ENCODE results near the gene TMEM109. TPM values are rescaled to one million over a fixed set of nuclear protein-coding genes. Genes with fewer than 3 reads are reported as not detected.

Gene TMEM109
- total RNA-seq, 1 donor, result 44.1 TPM

GRCh38 chr11:60936467-60937143 is 22.6 kb downstream of the TMEM109 start:
- H3K4me3 ChIP-seq (ENCODE audit: low read depth, low read length), result no peak overlapping the region
- TF ChIP-seq, protein P1, sequence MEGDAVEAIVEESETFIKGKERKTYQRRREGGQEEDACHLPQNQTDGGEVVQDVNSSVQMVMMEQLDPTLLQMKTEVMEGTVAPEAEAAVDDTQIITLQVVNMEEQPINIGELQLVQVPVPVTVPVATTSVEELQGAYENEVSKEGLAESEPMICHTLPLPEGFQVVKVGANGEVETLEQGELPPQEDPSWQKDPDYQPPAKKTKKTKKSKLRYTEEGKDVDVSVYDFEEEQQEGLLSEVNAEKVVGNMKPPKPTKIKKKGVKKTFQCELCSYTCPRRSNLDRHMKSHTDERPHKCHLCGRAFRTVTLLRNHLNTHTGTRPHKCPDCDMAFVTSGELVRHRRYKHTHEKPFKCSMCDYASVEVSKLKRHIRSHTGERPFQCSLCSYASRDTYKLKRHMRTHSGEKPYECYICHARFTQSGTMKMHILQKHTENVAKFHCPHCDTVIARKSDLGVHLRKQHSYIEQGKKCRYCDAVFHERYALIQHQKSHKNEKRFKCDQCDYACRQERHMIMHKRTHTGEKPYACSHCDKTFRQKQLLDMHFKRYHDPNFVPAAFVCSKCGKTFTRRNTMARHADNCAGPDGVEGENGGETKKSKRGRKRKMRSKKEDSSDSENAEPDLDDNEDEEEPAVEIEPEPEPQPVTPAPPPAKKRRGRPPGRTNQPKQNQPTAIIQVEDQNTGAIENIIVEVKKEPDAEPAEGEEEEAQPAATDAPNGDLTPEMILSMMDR (IDR thresholded peaks at IDR 0.05; ENCODE audit: insufficient read depth, low read length), result no peak
- no peak for DNase-seq (ENCODE audit: low read depth)

GRCh38 chr11:60937144-60937527 is 23.2 kb downstream of the TMEM109 start:
- no peak overlapping the region for H3K4me3 ChIP-seq (ENCODE audit: low read depth, low read length)
- DNase-seq (ENCODE audit: low read depth), result no peak
- TF ChIP-seq, protein P1 (IDR thresholded peaks at IDR 0.05; ENCODE audit: insufficient read depth, low read length), result no peak

DNA sequence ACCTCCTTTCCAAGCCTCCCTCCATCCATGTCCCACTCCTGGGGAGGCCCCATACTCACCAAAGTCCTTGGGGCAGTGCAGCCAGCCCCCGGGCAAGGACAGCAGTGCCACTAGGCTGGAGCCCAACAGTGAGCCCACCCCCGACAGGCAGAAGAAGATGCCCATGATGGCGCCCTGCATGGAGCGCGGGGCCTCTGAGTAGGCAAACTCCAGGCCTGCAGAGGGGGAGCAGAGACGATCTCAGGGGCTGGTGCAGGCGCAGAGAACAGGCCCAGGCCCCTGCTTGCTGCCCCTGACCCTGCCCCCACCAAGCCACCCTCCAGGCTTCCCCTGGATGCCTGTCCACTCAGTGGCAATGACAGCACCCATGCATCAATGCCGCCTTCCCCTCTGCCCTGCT is 23.9 kb downstream of the TMEM109 start:
- TF ChIP-seq, protein P1 (IDR thresholded peaks at IDR 0.05; ENCODE audit: insufficient read depth, low read length), result no peak
- DNase-seq (ENCODE audit: low read depth), result no peak

GRCh38 chr11:60938500-60938899 is 24.5 kb downstream of the TMEM109 start:
- TF ChIP-seq, protein P1 (IDR thresholded peaks at IDR 0.05; ENCODE audit: insufficient read depth, low read length), result no peak
- DNase-seq (ENCODE audit: low read depth), result no peak
- no peak overlapping the region for H3K4me3 ChIP-seq (ENCODE audit: low read depth, low read length)

More for the DNA sequence above, 23.9 kb downstream of the TMEM109 start:
- H3K4me3 ChIP-seq (ENCODE audit: low read depth, low read length), result no peak overlapping the region

DNA sequence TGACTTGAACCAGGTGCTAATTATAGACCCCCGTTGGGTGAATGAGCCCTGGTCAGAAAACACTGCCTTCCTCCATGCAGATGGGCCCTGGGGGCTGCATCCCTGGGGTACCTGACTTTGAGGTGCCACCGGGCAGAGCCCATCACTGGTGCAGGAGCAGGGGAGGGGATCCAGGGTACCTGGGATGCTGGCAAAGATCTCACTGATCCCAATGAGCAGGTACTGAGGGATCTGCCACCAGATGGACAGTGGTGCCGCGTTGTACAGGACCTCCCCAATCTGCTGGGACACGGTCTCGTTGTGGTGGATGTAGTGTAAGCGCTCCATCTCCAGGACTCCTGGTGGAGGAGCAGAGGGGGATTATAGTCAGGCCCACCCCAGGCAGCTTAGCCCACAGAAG is 25.3 kb downstream of the TMEM109 start:
- TF ChIP-seq, protein P1 (IDR thresholded peaks at IDR 0.05; ENCODE audit: insufficient read depth, low read length), result no peak
- no peak overlapping the region for H3K4me3 ChIP-seq (ENCODE audit: low read depth, low read length)
- no peak for DNase-seq (ENCODE audit: low read depth)

GRCh38 chr11:60939855-60940254 is 25.9 kb downstream of the TMEM109 start:
- H3K4me3 ChIP-seq (ENCODE audit: low read depth, low read length), result no peak overlapping the region
- DNase-seq (ENCODE audit: low read depth), result peak; percentile 67
- TF ChIP-seq, protein P1 (IDR thresholded peaks at IDR 0.05; ENCODE audit: insufficient read depth, low read length), result no peak
